Stomach smooth muscle (tissue), 2 donors: ENCODE results near the gene TKTL1.

Source experiments
- H3K27ac ChIP-seq: one replicate; pipeline ENCODE4 v1.7.0; 2013; ENCODE audit warnings: mild to moderate bottlenecking, low read length, inconsistent platforms
- H3K27me3 ChIP-seq, 2 donors: one replicate each; pipeline ENCODE4 v1.7.0; 2013; ENCODE audit warnings: low read length in 2 of 2; ENCODE audit not compliant: insufficient read depth in 2 of 2, control insufficient read depth in 1 of 2
- H3K36me3 ChIP-seq, 2 donors: one replicate each; pipeline ENCODE4 v1.7.0; 2013; ENCODE audit warnings: low read length in 2 of 2; ENCODE audit not compliant: control insufficient read depth in 2 of 2, insufficient read depth in 2 of 2
- H3K4me1 ChIP-seq: one replicate; pipeline ENCODE4 v1.7.0; 2013; ENCODE audit warnings: low read length; ENCODE audit not compliant: control insufficient read depth, insufficient read depth
- H3K4me3 ChIP-seq, 2 donors: one replicate each; pipeline ENCODE4 v1.7.0; 2013; ENCODE audit warnings: low read length in 2 of 2
- H3K9ac ChIP-seq, 2 donors: one replicate each; pipeline ENCODE4 v1.7.0; 2013; ENCODE audit warnings: low read length in 2 of 2, mild to moderate bottlenecking in 1 of 2
- H3K9me3 ChIP-seq, 2 donors: one replicate each; pipeline ENCODE4 v1.7.0; 2013; ENCODE audit warnings: low read length in 2 of 2; ENCODE audit not compliant: control insufficient read depth in 2 of 2
- donor health status: healthy.
- donor health status: Pancreatic carcinoma.

Gene TKTL1

GRCh38 chrX:154379569-154379951 is 84.0 kb downstream of the TKTL1 start:
- peak overlapping the region; percentile 98 for H3K27ac ChIP-seq
- peaks cover 0 to 13% of the 10 kb centered on the region in 2 donors for H3K27me3 ChIP-seq
- peaks cover 49% of the 10 kb centered on the region for H3K4me1 ChIP-seq
- no peaks in the 10 kb centered on the region for H3K36me3 ChIP-seq
- no peaks in the 10 kb centered on the region for H3K9me3 ChIP-seq
- peak overlapping the region; percentile 71 to 76 for H3K4me3 ChIP-seq
- H3K9ac ChIP-seq, result peak overlapping the region; percentile 93 to 96
